GM19395 (cell line): ENCODE data around the gene IGFL2.
"Not testable (repeated sequence)": the region's sequence is repeated elsewhere in the genome, so short reads cannot be mapped to it uniquely, and the experiment has no call there.

Experiments used
- ATAC-seq: cut with Tn5 transposase; IDR thresholded peaks from one replicate; pipeline ENCODE4 v1.9.1; 2021; ENCODE audit warnings: mild to moderate bottlenecking, moderate library complexity; ENCODE audit not compliant: unreplicated experiment

IGFL2 gene

DNA sequence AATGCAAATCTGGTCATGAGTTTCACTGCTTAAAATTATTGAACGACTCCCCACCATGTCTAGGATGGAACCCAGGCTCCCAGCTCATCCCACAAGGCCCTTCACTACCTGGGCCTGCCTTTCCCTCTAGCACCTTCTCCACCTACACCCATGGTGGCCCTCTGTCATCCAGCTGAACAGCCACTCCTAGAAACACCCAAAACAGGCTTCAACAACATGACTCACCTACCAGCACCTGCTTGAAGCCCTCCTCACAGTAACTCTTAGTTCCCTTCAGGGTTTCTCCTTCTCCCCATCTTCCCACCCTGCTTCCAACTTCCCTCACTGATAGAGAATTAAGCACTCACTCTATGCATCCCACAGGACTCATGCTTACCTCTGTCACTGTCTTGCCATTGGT, 6.6 kb upstream of the IGFL2 start:
- no peak for ATAC-seq

DNA sequence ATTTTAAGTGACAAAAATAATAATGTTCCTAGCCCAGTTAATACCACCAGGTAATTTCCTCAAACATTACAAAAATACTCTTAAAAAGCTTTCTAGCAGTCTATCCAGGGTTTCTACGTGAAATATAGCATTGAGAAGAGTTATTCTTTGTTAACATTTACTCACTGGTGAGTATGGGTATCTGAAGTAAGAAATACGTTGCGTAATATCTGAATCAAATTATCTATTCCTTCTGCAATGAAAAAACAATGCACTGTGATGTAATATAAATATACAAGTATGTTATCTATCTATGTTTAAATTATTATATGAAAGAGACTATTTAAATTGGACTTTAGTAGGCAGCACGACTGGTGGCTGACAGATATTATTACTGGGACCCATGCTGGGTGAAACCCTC, 5.7 kb upstream of the IGFL2 start:
- no peak for ATAC-seq

- no peak for ATAC-seq
These were observed 3.3 kb upstream of the IGFL2 start for GRCh38 chr19:46144756-46145155.

DNA sequence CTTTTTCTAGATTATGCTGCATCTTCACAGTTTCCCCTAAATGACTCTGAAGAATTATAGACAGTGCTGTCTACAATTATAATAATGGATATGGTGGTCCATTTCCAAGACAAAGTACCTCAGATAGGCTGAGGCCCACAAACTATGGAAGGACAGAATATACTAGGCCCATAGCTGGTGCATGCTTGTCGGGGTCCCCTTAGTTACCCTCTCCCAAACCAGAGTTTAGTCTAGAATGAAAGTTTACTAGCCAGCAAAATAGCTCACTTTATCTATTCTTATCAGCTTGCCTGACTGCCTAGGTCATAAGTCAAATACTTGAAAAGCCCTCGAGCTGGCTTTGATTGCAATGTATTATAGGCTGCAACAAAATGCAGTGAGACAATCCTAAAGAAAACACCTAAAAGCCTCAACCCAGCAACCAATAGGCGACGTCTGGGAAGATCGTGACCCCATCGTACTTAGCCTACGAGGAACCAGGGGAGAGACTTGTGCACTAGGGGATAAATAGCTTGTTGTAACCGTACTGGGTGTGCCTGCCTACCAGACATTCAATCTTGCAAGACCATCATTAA, 785 bp upstream of the IGFL2 start:
- ATAC-seq: no peak

DNA sequence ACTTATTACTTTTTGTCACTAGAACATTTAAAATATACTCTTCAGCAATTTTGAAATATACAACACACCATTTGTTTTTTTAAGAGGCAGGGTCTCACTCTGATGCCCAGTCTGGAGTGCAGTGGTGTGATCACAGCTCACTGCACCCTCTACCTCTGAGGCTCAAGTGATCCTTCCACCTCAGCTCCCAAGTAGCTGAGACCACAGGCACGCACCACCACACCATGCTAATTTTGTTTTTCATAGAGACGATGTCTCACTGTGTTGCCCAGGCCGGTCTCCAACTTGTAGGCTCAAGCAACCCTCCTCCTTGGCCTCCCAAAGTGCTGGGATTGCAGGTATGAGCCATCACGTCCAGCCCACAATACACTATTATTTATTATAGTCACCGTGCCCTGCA, 2.6 kb downstream of the IGFL2 start:
- no peak for ATAC-seq

GRCh38 chr19:46155237-46155636, 7.2 kb downstream of the IGFL2 start:
- ATAC-seq: no peak

- no peak for ATAC-seq
These were observed 11.6 kb downstream of the IGFL2 start for GRCh38 chr19:46159418-46160232.

DNA sequence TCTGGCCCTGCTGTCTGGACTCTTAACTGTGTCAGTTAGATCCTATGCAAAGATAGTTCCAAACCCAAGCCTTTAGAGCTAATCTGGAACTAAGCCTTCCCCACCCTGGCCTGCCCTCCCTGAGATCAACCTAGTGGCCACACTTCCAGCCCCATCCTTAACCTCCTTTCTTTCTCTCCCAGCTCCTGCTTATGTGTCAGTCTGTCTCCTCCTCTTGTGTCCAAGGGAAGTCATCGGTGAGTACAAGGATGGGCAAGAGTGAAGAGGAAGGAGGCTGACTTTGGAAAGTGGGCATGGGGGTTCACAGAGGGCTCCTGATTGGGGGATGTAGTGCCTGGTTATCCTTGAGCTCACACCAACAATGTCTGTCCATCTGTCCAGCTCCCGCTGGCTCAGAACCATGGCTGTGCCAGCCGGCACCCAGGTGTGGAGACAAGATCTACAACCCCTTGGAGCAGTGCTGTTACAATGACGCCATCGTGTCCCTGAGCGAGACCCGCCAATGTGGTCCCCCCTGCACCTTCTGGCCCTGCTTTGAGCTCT, 12.3 kb downstream of the IGFL2 start:
- ATAC-seq: no peak

DNA sequence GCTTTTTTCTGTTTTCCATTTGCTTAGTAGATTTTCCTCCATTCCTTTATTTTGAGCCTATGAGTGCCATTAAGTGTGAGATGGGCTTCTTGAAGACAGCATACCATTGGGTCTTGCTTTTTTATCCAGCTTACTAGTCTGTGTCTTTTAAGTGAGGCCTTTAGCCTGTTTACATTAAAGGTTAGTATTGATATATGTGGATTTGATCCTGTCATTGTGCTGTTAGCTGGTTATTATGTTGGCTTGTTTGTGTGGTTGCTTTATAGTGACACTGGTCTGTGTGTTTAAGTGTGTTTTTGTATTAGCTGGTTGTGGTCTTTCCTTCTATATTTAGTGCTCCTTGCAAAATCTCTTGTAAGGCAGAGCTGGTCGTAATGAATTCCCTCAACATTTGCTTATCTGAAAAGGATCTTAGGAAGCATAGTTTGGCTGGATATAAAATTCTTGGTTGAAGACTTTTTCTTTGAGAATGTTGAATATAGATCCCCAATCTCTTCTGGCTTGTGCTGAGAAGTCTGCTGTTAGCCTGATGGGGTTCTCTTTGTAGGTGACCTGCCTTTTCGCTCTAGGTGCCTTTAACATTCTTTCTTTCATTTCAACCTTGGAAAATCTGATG, 13.7 kb downstream of the IGFL2 start:
- ATAC-seq: not testable (repeated sequence)

DNA sequence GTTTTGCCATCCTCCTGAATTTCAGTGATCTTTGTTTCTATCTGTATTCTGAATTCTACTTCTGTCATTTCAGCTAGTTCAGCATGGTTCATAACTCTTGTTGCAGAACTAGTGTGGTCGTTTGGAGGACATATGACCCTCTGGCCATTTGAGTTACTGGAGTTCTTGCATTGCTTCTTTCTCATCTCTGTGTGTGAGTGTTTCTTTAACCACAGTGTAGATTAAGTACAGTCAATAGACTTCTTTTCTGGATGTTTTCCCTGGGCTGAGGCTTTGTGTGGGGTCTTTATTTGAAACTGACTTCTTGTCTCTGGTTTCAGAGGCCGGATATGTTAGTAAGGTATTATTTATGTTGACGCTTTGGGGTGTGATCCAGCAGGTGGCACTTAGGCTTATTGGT, 14.7 kb downstream of the IGFL2 start:
- ATAC-seq: no peak

DNA sequence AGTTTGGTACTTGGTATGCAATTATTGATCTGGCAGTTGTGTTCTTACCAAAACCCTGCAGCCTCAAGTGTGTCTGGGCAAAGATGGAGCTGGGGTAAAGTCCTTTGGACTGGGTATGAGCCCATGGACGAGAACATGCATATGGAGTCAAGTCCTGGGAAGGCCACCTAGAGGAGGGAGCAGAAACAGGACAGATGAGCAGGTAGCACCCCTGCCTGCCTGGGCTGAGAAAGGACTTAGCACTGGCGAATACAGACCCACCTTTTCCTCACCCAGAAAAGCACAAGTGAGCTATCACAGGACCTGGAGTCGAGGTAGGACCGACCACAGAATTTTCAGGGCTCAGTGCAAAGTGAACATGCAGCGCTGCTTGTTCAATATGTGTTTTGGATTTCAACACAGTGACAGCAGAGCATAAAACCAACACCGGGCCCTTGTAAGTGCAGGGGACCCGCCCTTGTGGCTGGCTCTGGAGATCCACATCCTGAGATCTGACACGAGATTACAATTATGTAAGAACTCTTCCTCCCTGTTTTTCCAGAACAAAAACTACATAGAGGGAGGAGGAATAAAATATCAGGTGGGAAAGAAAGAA, 25.9 kb downstream of the IGFL2 start:
- ATAC-seq: no peak

- no peak for ATAC-seq
These were observed 28.2 kb downstream of the IGFL2 start for GRCh38 chr19:46176116-46176860.

DNA sequence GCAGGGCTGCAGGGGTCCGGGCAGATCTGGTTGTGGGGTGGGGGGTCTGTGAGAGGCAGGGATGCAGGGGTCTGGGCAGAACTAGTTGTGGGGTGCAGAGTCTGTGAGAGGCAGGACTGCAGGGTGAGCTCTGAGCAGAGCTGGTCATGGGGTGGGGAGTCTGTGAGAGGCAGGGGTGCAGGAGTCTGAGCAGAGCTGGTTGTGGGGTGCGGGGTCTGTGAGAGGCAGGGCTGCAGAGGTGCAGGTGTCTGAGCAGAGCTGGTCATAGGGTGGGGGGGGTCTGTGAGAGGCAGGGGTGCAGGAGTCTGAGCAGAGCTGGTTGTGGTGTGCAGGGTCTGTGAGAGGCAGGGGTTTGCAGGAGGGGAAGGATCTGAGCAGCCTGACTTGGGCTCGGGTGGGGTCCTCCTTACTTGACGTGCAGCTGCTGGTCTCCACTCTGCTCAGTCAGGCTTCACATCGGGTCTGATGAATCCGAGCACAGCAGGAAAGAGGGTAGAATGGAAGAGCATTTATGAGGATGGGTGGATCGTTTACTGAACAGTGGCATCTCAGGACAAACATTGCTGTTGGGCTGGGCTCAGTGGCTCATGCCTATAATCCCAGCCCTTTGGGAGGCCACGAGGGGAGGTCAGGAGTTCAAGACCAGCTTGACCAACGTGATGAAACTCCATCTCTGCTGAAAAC, 31.2 kb downstream of the IGFL2 start:
- ATAC-seq: no peak

- ATAC-seq: no peak
These were observed 32.8 kb downstream of the IGFL2 start for GRCh38 chr19:46180701-46181387.

DNA sequence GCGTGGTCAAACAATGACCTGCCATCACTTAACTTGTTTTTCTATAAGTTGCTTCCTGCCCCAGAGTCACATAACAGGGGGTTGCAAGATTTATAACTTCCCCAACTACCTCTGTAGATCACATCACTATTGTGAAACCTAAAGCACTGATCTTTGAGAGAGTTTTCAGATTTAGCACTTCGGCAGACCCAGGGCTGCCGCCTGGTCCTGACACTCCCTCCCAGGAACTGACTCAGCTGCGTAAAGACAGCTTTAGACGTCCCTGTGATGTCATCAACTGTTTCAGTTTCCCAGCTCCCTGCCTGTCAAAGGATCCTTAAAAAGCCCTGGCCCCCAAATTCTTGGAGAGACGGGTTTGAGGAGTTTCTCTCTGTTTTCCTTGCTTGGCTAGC, 33.3 kb downstream of the IGFL2 start:
- ATAC-seq: no peak

DNA sequence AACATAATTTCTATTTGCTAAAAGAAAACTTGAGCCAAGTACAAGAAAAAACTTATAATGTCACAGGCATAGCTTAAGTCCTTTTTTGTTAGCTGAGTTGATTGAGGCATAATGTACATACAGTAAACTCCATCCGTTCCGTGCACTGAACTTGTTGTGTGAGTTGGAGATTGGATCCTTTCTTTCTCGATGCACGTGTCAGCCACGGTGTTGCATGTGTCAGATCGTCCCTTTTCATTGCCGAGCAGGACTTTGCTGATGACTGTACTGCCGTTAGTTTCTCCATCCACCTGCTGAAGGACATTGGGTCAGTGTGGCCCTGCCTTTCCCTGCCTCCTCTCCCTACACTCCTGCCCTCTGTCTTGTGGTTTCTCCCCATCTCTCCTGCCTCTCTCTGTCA, 34.4 kb downstream of the IGFL2 start:
- no peak for ATAC-seq

DNA sequence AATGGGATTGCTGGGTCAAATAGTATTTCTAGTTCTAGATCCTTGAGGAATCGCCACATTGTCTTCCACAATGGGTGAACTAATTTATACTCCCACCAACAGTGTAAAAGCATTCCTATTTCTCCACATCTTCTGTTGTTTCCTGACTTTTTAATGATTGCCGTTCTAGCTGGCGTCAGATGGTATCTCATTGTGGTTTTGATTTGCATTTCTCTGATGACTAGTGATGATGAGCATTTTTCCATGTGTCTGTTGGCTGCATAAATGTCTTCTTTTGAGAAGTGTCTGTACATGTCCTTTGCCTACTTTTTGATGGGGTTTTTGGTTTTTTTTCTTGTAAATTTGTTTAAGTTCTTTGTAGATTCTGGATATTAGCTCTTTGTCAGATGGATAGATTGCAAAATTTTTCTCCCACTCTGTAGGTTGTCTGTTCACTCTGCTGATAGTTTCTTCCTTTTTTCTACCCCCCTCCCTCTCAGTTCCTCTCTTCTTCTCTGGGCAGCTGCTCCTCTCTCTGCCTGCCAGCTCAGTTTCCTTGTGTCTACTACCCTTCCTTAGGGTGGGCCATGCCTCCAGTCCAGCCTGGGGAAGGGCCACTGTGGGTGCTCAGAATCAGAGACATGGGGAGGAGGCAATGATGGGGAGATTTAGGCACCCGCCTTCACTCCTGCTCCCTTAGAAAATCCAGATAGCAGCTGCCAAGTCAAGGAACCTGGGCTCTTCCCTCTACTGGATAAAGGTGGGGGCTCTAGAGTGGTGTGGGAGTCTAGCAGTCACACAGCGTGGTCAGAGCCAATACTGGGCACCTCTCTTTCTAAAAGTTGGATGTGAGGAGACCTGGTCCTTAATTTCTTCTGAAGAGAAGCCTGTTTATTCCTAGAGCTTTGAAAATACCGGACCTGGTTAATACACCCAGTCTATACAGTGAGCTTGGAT, 37.0 kb downstream of the IGFL2 start:
- ATAC-seq: not testable (repeated sequence)

- ATAC-seq: no peak
These were observed 38.2 kb downstream of the IGFL2 start for GRCh38 chr19:46186101-46186716.
